CD4-positive, alpha-beta T cell treated with Interleukin-17A for 4 hours (primary cell): Measurements from ENCODE around the gene NARS2.
"Not testable (repeated sequence)": the region's sequence is repeated elsewhere in the genome, so short reads cannot be mapped to it uniquely, and the experiment has no call there.

ENCODE experiments used
- DNase-seq: peaks from one replicate; pipeline ENCODE4 v3.0.0-alpha.2; 2020; ENCODE audit warnings: mixed read lengths

The NARS2 gene

DNA sequence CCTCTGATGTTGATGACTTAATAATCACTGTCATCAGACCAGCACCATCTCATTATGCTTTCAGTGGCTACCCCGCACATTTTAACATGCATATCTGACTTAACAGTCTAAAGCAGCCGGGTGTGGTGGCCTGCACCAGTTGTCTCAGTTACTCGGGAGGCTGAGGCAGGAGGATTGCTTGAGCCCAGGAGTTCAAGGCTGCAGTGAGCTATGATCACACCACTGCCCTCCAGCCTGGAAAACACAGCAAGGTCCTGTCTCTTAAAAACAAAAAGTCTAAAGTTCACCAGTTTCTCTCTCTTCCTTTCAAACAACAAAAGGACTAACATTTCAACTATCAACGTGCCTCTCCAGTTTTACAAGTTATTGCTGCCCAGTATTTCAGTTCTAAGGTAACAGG, 101.8 kb downstream of the NARS2 start:
- no peak for DNase-seq

DNA sequence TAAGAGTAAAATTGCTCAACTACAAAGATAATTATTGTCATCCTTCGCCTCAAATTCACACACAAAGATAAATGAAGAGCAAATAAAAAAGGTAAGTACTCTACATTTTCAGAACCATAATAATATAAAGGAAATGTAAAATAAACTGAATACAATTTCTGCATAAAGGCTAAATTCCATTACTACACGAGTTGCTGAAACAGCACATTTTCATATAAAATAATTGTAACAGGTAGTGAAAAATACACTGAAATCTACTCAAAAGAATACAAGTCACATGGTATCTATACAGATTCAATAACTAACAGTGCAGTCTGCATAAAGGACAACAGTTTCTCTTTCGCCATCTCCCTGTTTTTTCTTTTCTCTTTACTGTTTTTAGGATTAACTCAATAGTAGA, 102.3 kb downstream of the NARS2 start:
- no peak for DNase-seq

DNA sequence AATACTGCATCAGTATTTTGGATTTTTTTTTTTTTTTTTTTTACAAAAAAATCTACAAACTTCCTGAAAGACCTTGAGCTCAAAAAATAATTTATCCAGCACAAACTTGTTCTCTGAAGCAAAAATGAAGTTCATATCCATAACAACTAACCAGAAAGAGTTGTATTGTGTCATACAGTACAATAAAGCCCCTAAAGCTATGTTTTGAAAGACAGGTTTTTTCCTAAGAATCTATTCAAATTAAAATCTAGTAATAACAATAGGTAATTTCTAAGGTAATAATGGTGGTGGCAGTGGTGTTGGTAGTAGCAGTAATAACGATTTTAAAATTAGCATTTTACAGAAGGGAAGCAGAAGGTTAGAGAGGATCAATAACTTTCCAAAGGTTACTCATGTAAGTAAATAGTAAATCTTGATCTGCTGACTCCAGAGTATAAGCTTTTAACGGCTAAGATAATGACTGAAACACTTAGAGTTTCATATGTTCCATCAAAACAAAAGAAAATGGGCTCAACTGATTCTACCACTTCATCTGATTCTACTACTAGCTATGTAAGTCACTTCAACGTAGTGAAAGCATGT, 103.7 kb downstream of the NARS2 start:
- no peak for DNase-seq

DNA sequence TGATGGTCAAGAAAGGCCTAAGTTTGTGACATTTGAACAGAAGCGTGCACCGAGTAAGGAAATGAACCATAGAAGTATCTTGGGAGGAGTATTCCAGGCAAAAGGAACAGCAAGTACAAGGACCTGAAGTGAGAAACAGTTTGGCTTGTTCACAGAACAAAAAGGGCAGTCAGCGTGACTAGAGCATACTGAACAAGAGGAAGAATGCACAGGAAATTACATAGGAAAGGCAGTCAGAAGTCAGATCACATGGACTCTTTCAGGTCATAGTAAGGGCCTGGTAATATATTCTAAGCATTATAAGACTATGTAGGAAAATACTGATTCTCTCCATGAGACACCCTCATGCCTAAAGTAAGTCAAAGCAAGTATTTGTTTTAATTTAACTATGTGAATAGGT, 104.8 kb downstream of the NARS2 start:
- no peak for DNase-seq

DNA sequence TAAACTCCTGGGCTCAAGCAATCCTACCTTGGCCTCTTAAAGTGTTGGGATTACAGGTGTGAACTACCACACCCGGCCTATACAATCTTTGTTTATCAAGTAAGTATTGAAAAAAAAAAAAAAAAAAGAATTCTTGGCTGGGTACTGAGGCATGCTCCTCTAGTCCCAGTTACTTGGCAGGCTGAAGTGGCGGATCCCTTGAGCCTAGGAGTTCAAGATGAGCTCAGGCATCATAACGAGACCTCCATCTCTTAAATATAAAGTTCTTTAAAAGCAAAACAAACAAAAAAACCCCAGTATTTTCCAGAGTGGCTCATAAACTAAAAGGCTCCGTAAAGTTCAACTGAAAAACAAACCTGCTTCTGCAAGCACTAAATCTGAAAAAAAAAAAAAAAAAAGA, 106.7 kb downstream of the NARS2 start:
- DNase-seq, result no peak

DNA sequence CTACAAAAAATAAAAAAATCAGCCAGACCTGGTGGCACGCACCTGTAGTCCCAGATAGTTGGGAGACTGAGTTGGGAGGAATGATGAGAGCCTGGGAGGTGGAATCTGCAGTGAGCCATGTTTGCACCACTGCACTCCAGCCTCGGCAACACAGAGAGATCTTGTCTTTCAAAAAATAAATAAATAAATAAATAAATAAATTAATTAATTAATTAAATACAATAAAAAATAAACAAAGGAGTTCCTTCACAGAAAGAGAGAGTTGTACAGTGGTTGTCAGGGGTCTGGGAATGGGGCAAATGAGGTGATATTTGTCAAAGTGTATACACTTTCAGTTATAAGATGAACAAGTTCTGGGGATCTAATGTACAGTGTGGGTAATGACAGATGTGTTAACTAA, 107.3 kb downstream of the NARS2 start:
- DNase-seq, result no peak

DNA sequence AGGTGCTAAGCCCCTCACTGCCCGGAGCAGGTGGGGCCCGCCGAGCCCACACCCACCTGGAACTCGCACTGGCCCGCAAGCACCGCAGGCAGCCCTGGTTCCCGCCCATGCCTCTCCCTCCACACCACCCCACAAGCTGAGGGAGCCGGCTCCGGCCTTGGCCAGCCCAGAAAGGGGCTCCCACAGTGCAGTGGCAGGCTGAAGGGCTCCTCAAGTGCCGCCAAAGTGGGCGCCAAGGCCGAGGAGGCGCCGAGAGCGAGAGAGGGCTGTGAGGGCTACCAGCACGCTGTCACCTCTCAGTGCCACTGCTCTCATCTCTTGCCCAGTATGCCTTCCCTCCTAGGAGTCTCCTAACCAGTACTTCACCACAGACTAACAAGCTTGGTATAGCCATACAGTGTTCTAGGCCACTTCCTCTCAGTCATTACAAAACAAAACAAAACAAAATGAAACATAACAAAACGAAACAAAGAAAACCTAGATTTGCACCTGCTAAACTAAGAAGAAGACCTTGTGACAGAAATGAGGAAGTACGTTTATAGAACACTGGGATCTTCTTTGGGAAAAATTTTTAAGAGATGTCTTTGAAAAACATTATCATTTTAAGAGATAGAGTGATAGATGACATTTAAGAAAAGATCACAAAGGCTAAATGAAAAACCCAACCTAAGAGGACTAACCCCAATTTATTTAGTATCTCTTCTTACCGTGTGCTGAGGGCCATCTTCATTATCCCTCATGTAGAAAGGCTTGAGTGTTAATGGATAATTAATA, 109.3 kb downstream of the NARS2 start:
- peak; percentile 6 for DNase-seq

DNA sequence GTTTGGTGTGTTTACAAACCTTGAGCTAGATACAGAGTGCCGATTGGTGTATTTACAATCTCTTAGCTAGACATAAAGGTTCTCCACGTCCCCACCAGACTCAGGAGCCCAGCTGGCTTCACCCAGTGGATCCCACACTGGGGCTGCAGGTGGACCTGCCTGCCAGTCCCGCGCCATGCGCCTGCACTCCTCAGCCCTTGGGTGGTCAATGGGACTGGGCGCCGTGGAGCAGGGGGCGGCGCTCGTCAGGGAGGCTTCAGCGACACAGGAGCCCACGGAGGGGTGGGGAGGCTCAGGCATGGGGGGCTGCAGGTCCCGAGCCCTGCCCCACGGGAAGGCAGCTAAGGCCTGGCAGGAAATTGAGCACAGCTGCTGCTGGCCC, 109.9 kb downstream of the NARS2 start:
- DNase-seq, result not testable (repeated sequence)

DNA sequence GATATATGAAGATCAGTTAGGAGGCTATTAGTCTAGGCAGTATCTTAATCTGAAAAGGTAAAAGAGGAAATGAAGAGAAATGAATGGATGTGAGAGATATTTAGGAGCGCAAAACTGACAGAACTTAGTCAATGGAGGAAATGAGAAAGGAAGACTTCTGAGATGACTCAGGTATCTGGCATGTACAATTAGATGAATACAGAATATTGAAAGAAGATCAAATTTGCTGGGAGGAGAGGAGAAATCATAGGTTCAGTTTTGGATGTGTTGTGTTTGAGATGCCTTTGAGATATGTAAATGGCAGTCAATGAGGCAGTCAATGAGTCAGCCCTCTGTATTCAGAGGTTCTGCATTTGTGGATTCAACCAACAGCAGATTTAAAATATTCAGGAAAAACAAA, 114.2 kb downstream of the NARS2 start:
- no peak for DNase-seq

DNA sequence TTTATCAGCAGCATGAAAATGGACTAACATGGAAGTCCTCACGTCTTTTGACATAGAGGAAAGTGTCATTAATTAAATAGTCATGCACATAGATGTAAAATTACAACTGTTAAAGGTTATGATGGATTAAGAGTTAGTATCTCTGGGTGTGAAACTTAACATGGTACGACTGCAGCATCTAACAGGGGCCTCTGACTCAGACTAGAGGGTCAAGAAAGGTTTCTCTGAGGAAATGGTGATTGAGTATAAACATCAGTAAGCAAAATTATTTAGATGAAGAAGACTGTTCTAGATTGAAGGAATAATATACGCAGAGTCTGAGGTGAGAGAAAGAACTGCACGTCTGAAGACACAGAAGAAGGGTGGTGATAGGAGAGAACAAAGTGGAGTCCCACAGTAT, 114.9 kb downstream of the NARS2 start:
- no peak for DNase-seq

DNA sequence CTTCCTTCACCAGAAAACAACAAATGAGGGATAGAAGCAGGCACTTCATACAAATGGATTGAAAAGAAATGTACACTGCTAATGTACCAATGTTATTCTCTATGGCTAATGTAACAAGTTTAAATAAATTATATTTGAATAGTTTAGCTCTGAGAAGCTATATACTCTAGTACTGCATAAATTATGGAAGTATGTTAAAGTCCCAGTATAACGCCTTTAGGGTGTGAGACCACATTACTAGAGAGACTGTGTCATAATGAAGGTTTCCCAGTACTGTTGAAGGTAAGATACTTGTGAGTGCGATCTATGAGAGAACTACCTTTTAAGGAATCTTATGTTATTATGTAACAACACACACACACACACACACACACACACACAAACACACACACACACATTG, 117.2 kb downstream of the NARS2 start:
- no peak for DNase-seq

DNA sequence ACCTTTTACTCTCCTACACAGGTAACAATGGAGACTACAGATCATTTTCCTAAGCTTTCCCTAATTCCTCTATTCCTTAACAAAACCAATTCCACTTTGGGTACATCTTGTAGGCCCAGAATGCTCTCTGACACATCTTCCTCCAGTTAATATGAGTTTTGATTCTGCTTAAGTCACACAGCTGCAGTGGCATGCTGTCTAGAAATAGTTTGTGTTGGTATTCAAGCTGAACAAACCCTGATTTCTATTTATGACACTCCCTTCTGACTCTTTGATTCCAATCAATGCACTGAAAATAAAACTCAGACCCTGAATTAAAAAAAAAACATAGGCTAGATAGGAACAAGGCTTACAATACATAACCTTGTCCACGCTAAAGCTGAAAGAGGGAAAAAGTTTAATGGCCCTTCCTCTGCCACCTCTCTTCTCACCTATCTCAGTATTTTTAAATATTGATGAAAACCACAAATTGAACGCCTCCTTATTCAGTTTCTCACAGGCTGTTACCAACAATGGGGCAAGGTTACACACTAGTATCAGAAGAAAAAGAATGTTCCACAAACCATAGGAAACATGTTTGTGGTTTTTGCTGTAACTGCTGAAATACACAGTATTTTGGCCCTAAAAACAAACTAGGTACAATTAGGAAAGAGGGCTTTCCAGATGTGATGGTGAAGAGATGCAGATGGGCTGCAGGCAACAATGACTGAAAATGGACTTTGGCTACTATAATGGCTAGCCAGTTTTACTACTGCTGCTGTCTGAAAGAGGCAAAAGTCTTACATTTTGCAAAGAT, 121.3 kb downstream of the NARS2 start:
- no peak for DNase-seq

DNA sequence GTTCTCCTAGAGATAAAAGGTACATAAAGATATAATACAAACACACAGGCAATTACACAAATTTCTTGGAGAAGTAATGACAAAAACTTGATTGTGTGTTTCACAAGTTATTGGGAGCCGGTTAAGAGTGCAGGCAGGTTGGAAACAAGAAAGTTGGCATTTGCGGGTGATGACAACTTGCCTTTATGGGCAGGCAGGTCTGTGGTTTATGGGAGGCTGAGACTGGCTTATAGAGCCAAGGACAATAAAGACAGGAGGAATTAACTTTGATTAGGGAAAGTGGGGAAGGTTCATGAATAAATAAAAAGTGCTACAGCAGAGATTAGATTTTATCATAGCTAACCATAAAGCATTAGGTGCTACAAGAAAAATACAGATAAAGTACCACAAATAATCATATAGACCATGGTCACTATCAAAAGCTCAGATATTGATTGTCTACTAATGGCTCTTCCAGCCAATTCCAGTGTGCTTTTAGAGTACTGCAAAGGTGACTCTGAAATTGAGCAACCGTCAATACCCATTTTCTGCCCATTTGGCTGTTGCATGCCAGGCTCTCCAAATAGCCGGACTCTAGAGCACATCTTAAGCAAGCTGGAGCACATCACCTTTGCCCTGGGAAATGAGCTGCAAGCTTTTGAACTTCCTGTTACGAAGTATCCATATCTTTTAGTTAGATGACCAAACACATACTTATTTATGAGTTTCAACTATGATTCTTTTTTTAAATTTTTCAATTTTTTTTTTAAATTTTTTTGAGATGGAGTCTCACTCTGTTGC, 123.1 kb downstream of the NARS2 start:
- no peak for DNase-seq

DNA sequence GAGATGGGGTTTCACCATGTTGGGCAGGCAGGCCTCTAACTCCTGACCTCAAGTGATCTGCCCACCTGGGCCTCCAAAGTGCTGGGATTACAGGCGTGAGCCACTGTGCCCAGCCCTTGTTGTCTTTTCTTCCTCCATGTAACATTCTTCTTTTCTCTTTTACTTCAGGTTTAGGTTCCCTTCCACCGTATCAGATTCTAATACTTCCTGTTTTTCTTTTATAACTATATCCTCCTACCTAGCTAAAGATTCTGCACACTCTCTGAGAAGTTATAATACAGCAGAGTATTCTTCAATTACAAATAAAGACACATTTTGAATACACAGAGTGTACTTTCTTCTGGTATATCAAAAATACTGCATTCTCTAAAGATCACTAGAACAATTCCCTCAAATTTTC, 123.8 kb downstream of the NARS2 start:
- DNase-seq, result no peak

DNA sequence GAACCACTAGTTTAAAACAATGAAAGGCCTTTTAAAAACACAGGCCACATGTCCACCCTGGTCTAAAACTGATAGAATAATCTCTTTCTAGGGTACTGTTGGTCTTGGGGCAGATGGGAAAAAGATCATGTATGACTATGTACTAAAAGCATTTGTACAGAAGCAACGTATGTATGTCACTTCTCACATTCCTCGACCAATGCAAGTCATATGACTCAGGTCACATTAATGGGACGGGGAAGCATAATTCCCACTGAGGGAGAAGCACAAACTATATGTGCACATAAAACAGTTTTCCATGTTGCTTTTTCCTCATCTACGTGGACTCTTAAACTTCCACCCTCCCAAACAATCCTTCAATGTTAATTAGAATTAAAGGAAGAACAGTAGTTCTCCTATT, 124.8 kb downstream of the NARS2 start:
- DNase-seq, result no peak

DNA sequence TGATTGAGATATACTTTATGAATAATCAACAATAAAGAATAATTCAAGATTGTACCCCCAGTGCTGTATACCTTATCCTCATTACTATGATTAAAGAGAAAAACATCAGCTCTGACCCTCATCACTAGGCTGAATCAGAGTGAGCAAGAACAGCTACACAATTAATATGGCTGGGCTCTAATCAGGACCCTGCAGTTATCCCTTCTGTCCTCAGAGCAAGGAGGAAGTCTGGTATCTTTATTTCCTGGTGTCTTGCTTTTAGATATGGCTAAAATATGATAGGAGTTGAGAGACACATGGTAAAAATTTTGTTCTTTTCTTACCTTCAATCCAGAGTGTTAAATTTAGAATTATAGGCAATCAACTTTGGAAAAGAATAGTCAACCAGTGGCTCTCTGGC, 128.5 kb downstream of the NARS2 start:
- no peak for DNase-seq

DNA sequence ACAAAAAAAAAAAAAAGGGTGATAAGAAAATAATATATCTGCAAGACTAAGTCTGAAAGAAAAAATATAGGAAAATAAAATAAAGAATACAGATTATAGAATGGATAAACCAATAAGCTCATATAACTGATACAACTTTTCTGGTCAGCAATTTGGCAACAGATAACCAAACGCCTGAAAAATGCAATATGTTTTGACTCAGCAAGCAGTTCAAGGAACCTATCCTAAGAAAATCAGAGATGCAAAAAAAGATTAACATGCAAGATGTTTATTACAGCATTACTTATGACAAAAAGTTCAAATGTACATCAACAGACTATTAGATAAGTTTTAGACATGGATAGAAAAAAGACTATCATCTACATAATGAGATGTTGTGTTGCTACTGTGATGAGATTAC, 129.9 kb downstream of the NARS2 start:
- no peak for DNase-seq

DNA sequence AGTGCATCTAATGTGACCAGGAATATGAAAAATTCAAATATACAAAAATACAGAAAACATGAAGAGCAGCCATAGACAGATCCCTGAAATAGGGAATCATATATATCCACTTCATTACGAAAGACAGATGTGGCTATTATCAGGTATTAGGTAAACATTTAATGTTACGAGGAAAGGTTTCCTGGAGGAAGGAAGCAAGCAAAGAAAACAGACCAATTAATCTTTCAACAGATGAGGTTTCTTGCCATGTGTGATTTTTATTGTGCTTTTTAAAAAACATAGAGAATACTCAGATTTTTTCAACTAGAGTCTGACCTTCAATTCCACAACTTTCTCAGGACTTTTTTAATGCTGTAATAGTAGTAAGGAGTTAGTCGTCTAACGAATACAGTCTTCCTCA, 132.7 kb downstream of the NARS2 start:
- no peak for DNase-seq

DNA sequence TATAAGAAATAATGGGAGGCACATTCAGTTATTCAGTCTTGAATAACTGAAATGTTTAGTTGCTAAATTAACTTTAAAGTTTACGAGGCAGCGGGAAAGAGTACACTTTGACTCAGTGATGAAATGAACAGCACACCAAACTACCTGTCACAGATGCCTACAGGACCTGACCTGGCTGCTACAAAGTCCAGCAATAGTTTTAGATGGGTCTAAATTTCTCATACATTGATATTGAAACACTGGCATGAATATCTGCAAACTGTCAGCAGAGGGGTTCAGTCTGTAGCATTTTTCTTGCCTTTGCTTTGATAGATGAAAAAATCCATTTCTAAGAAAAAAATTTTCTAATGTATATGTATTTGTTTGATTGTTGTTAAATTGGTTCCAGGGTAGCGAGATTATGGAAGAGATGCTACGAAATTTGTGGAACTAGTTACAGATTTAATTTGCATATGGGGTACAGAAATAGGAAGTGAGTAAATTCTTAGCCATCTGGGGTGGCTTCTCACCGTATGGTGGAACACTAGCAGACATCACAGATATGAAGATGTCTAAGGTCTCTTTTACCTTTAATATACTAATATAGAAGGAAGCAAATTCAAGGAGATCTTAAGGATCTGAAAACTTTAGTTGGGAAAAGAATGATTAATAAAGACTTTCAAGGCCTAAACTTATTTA, 136.2 kb downstream of the NARS2 start:
- DNase-seq, result no peak

DNA sequence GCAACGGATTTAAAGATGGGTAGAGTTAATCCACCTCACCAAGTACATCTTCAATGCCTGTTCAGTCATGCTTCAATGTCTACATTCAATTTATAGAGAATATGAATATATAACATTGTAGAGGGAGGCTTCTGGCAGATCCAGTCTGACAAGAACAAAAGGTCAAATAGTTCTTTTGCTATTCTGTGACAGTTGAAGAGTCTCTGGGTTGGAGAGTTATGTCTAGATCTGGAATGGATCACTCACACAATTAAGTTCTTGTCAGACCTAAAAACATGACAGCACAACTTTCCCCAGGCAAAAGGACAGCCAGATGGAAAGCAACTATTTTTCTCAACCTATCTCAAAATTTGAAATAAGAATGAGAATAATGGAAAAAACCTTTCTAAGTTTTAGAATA, 141.7 kb downstream of the NARS2 start:
- DNase-seq, result no peak

DNA sequence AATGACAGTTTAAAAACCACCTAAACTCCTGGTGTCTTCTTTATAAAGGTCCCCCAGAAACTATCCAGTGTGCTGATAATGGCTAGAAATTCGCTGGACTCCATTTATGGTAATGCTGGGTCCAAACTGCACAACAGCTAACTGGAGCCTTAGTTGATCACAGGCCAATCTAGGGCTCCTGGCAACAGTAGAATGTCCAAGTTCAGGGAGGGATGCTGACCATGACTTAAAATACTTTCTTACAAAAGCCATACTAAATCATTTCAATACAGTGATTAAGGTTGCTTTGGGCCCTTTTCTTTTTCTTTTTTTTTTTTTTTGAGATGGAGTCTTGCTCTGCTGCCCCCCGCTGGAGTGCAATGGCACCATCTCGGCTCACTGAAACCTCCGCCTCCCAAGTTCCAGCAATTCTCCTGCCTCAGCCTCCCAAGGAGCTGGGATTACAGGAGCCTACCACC, 142.6 kb downstream of the NARS2 start:
- DNase-seq, result peak; percentile 28

DNA sequence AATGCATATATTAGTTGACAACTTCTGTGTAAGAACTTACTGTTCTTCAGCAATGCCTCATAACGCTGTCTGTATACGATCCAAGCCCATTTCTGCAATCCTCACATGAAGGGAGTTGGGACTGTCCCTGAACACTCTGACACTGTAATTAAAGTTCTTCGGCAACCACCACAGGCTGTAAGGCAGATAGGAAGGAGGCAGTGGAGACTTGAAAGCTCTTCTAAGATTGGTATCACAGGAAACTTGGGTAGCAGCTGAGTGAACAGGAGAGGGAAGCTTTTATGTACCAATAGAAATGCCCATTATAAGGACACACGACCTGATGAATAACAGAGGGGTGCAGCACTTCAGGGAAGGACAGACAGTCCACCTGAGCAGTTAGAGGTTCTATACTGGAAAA, 145.0 kb downstream of the NARS2 start:
- DNase-seq, result no peak

DNA sequence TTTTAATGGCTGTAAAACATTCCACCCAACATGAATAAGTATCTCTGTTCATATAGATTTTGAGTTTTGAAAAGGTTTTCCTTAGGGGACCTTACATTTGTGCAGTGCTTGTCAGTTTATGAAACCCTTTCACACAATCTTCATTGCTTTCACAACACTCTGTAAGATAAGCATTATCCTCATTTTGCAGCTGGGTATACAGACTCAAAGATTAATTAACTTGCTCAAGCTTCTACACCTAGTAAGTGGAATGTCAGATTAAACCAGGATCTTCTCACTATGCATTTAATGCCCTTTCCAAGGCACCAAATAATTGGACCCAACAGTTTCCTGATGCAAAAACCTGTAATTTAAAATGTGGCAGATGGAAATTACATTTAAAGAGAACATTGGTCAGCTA, 145.5 kb downstream of the NARS2 start:
- DNase-seq, result no peak
